Measurements from ENCODE around the gene TRMT44. TPM values are rescaled to one million over a fixed set of nuclear protein-coding genes. Genes with fewer than 3 reads are reported as not detected.

Gene TRMT44
- total RNA-seq, 1 donor from 2014 or later, result 23.9 TPM

- DNase-seq, result no peak
- no peaks in the 10 kb centered on the region for H3K9me3 ChIP-seq
- no peak overlapping the region for H3K4me3 ChIP-seq
- no peaks in the 10 kb centered on the region for H3K27me3 ChIP-seq (ENCODE audit: low read depth)
- TF ChIP-seq, protein P1, sequence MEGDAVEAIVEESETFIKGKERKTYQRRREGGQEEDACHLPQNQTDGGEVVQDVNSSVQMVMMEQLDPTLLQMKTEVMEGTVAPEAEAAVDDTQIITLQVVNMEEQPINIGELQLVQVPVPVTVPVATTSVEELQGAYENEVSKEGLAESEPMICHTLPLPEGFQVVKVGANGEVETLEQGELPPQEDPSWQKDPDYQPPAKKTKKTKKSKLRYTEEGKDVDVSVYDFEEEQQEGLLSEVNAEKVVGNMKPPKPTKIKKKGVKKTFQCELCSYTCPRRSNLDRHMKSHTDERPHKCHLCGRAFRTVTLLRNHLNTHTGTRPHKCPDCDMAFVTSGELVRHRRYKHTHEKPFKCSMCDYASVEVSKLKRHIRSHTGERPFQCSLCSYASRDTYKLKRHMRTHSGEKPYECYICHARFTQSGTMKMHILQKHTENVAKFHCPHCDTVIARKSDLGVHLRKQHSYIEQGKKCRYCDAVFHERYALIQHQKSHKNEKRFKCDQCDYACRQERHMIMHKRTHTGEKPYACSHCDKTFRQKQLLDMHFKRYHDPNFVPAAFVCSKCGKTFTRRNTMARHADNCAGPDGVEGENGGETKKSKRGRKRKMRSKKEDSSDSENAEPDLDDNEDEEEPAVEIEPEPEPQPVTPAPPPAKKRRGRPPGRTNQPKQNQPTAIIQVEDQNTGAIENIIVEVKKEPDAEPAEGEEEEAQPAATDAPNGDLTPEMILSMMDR (IDR thresholded peaks at IDR 0.05), result no peak
- ATAC-seq, result no peak
- H3K36me3 ChIP-seq, result peaks cover 42% of the 10 kb centered on the region
- H3K27ac ChIP-seq, result no peak overlapping the region
- intact Hi-C loops (cut with DNase I), result no loop called here
- peaks cover 39% of the 10 kb centered on the region for H3K4me1 ChIP-seq
Observed at GRCh38 chr4:8443801-8444200, 3.2 kb downstream of the TRMT44 start.

DNA sequence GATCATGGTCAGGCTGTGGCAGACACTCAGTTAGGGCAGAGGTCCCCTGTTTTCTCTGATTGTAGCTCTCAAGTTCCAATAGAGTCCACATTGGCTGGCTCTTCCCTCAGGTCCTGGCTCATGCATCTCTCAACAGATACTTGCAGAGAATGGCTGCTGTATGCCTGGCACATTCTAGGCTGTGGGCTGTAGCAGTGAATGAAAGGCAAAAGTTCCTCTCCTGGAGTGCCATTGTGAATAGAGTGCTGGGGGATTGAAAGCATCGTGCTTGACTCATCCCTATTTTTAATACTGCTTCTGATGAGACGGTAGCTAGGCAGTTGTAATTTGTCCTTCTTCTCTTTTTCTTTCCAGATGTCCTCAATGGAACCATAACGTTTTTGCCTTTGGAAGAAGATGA, 5.5 kb downstream of the TRMT44 start:
- TF ChIP-seq, protein P1 (IDR thresholded peaks at IDR 0.05), result no peak
- intact Hi-C loops (cut with DNase I), result no loop called here
- no peak for ATAC-seq
- no peak overlapping the region for H3K4me3 ChIP-seq
- no peak overlapping the region for H3K27ac ChIP-seq
- H3K4me1 ChIP-seq, result peaks cover 30% of the 10 kb centered on the region
- DNase-seq, result no peak
- H3K27me3 ChIP-seq (ENCODE audit: low read depth), result no peaks in the 10 kb centered on the region
- H3K36me3 ChIP-seq, result peaks cover 63% of the 10 kb centered on the region
- H3K9me3 ChIP-seq, result no peaks in the 10 kb centered on the region

GRCh38 chr4:8451440-8452182, 11.0 kb downstream of the TRMT44 start:
- DNase-seq (no peak), ATAC-seq (peak; percentile 88 to 92)
- no peak overlapping the region for H3K4me3 ChIP-seq
- H3K36me3 ChIP-seq, result peaks cover 94% of the 10 kb centered on the region
- peaks cover 10% of the 10 kb centered on the region for H3K4me1 ChIP-seq
- TF ChIP-seq, protein P1 (IDR thresholded peaks at IDR 0.05), result no peak
- intact Hi-C loops (cut with DNase I), result no loop called here
- H3K9me3 ChIP-seq, result no peaks in the 10 kb centered on the region
- no peaks in the 10 kb centered on the region for H3K27me3 ChIP-seq (ENCODE audit: low read depth)
- peak overlapping the region; percentile 69 for H3K27ac ChIP-seq

DNA sequence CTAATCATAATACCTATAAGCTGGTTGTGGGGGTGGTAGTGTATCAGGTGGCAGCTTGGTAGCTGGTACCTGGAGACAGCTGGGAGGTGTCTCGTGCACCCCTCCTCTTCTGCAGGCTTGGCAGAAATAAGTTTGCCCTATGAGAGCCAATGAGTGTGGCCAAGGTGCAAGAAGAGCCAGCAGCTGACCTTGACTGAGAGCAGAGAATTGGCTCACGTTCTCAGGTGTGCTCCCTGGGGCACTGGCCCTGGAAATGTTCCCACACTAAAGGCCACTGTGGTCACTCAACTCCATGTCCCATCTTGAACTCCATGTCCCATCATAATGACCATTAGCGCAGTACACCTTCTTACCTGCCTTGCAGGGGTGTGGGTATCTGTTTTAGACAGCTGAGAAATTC, 13.4 kb downstream of the TRMT44 start:
- Histone ChIP-seq H3K4me1 (peaks cover 10% of the 10 kb centered on the region), H3K4me3 (no peak overlapping the region), H3K27ac (no peak overlapping the region), H3K36me3 (peaks cover 91% of the 10 kb centered on the region), H3K27me3 (ENCODE audit: low read depth) (no peaks in the 10 kb centered on the region), H3K9me3 (no peaks in the 10 kb centered on the region)
- DNase-seq, result no peak
- TF ChIP-seq, protein P1 (IDR thresholded peaks at IDR 0.05), result no peak
- no peak for ATAC-seq
- intact Hi-C loops (cut with DNase I), result no loop called here

DNA sequence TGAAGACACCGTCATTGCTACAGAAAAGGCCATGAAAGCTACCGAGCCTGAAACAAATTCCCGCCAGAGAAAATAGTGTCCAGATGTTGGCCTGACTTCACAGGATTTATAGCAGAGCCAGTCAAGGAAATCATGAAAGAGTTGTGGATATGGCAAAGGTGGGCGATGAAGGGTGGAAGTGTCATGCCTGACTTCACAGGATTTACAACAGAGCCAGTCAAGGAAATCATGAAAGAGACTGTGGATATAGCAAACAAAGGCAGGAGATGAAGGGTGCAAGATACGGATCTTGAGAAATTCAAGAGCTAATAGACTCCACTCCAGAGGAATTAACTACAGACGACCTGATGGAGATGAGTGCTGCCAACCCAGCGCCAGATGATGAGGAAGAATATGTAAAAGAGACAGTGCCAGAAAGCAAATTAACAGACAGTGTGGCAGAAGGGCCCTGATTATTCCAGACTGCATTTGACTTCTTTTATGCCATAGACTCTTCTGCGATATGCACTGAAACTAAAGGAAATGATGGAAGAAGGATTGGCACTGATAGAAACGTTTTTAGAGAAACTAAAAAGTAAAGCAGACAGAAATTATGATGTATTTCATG, 17.2 kb downstream of the TRMT44 start:
- ATAC-seq (no peak), DNase-seq (no peak)
- TF ChIP-seq, protein P1 (IDR thresholded peaks at IDR 0.05), result no peak
- intact Hi-C loops (cut with DNase I), result no loop called here
- H3K4me3 ChIP-seq, result no peak overlapping the region
- no peaks in the 10 kb centered on the region for H3K9me3 ChIP-seq
- peaks cover 93% of the 10 kb centered on the region for H3K36me3 ChIP-seq
- H3K4me1 ChIP-seq, result no peaks in the 10 kb centered on the region
- no peak overlapping the region for H3K27ac ChIP-seq
- H3K27me3 ChIP-seq (ENCODE audit: low read depth), result no peaks in the 10 kb centered on the region

Measured in lower lobe of right lung (tissue), 2 donors.